GM21515 (cell line): ENCODE data around the gene SLC13A2.
"Not testable (repeated sequence)": the region's sequence is repeated elsewhere in the genome, so short reads cannot be mapped to it uniquely, and the experiment has no call there.

Experiments
- ATAC-seq: cut with Tn5 transposase; IDR thresholded peaks from one replicate; pipeline ENCODE4 v1.9.1; 2021; ENCODE audit not compliant: unreplicated experiment

Gene SLC13A2

GRCh38 chr17:28511858-28512461, 38.5 kb downstream of the SLC13A2 start:
- no peak for ATAC-seq

- no peak for ATAC-seq
Observed at GRCh38 chr17:28513476-28513875, 40.0 kb downstream of the SLC13A2 start.

GRCh38 chr17:28514561-28515002, 41.1 kb downstream of the SLC13A2 start:
- no peak for ATAC-seq

- ATAC-seq, result no peak
Observed at GRCh38 chr17:28515518-28515917, 42.1 kb downstream of the SLC13A2 start.

- ATAC-seq, result no peak
Observed at GRCh38 chr17:28518132-28518531, 44.7 kb downstream of the SLC13A2 start.

GRCh38 chr17:28518578-28518977, 45.1 kb downstream of the SLC13A2 start:
- no peak for ATAC-seq

DNA sequence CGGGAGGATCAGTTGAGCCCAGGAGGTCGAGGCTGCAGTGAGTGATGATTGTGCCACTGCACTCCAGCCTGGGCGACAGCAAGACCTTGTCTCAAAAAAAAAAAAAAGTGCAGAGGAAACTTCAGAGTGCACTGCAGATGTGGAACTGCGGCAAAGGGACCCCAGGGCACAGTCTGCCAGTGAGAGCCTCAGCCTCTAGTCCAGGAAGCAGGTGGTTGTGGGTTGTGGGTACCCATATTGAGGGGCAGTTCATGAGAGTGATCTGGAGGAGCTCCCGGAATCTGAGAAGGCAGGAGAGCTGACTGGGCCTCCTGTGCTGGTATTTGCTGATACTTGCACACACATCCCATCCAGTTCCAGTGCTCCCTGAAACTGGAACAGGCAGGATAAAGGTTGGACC, 45.8 kb downstream of the SLC13A2 start:
- no peak for ATAC-seq

DNA sequence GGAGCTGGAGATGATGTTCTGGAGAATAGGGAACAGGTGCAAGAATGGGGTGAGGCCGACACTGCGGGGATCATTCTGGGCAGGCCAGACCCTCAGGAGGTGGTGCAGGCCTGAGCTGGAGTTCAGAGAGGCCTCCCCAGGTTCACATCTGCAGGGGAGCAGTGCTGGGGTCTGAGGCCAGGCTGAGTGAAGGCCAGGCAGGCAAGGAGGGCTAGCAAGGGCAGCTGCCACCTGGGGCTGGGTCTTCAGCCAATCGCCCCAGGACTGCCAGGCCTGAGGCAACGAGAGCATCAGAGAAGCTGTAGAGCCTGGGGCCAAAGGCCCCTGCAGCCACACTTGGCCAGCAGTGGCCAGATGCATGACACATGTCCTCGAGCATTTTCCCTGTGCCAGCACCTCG, 47.2 kb downstream of the SLC13A2 start:
- no peak for ATAC-seq

DNA sequence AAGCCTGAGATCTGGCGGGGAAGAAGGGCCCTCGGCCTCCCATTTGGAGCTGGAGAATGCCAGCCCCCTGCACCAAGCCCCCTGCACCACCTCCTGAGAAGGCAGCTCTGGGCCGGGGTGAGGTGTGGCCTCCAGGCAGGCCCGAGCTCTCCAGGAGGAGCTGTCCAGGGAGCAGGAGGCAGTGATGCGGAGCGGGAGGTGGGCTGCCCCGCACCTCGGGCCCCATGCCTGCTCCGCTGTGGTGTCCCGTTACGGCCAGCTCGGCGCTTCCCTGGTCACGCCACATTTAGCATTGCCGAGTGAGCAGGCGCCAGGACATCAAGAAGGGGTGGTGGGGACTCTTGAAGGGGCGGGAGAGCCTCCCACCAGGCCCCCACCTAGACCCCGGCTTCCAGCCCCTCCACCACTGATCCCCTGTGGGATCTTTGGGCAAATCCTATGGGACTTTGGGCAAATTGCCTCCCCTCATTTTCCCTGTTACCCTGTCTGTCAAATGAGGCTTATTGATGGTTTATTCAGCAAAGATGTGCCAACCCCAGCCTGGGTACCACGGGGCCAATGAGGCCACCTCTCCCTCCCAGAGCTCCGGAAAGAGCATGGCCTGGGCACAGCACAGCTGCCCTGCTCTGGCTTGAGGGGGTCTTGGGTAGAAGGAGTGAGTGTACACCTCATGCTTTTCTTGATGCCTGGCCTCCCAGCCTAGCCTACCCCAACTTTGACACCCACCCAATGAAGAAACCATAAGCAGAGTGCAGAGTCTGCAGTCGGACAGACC, 48.1 kb downstream of the SLC13A2 start:
- no peak for ATAC-seq

DNA sequence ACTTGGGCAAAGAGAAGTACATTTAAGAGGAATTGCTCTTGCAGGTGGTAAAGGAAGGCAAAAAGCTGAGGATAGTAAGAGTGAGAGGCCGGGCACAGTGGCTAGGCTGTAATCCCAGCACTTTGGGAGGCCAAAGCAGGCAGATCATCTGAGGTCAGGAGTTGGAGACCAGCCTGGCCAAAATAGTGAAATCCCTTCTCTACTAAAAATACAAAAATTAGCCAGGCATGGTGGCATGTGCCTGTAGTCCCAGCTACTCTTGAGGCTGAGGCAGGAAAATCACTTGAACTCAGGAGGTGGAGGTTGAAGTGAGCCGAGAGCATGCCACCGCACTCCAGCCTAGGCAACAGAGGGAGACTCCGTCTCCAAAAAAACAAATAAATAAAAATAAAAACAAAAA, 48.8 kb downstream of the SLC13A2 start:
- ATAC-seq, result not testable (repeated sequence)

- no peak for ATAC-seq
Observed at GRCh38 chr17:28523186-28523585, 49.7 kb downstream of the SLC13A2 start.

GRCh38 chr17:28523876-28524275, 50.4 kb downstream of the SLC13A2 start:
- no peak for ATAC-seq

DNA sequence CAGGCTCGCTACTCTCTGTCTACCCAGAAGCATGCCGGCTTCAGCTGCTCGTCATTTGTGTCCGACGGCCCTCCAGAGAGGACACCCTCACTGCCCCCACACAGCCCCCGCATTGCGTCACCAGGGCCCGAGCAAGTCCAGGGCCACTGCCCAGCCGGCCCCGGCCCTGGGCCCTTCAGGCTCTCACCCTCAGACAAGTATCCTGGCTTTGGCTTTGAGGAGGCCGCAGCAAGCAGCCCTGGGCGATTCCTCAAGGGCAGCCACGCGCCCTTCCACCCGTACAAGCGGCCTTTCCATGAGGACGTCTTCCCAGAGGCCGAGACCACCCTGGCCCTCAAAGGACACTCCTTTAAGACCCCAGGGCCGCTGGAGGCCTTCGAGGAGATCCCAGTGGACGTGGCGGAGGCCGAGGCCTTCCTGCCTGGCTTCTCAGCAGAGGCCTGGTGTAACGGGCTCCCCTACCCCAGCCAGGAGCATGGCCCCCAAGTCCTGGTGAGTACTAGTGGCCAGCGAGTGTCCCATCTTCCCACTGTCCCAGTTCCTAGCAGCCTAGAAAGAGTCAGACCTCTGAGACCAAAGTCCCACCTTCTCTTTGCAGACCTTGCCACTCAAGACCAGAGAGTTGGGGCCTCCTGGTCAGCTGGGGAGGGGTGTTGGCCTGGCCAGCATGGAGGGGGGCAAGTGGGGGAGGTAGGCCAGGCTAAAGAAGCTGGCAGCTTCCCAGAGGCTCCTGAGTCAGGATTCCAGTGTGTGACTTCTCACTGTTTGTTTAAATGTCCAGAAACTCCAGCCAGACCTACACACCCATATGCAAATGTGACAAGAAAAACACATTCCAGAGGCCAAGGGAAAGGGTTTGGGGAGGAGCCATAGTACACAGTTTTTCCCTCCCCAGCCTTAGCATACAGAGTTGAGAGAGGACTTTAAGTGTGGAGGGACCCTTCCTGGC, 51.3 kb downstream of the SLC13A2 start:
- ATAC-seq, result no peak

DNA sequence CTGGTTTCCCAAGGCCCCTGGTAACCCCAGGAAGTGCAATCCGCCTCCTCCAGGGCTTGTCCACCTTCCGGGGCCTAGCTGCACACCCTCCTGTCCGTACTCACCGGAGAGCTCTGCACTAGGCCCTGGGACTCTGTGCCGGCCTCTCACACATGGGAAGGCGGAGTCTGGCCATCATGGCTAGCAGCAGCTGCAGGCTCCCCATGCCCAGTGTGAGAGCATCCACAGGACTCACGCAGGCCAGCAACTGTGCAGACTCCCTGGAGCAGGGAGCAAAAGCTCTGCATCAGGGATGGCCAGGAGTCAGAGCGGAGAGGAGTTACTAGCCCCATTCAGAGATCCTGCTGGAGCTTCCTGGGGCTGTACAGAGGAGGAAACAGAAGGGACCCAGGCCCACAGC, 52.9 kb downstream of the SLC13A2 start:
- no peak for ATAC-seq

- no peak for ATAC-seq
Observed at GRCh38 chr17:28527181-28527681, 53.8 kb downstream of the SLC13A2 start.

DNA sequence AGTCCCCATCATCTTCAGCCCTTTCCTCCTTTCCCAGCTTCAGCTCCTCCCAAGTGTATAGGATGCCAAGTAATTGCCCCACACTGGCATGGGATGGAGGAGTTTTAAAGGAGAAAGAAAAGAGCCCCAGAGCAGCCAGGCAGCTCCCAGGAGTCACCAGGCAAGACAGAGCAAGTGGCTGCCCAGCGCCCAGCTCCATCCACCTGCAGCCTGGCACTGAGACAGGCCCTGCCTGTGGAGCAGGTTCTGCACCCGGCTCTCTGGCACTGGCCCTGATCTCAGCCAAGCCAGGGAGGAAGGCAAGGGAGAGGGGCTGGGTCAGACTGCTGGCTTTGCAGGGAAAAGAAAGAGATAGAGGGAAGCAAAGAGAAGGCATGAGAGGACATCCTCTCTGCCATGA, 54.4 kb downstream of the SLC13A2 start:
- no peak for ATAC-seq

DNA sequence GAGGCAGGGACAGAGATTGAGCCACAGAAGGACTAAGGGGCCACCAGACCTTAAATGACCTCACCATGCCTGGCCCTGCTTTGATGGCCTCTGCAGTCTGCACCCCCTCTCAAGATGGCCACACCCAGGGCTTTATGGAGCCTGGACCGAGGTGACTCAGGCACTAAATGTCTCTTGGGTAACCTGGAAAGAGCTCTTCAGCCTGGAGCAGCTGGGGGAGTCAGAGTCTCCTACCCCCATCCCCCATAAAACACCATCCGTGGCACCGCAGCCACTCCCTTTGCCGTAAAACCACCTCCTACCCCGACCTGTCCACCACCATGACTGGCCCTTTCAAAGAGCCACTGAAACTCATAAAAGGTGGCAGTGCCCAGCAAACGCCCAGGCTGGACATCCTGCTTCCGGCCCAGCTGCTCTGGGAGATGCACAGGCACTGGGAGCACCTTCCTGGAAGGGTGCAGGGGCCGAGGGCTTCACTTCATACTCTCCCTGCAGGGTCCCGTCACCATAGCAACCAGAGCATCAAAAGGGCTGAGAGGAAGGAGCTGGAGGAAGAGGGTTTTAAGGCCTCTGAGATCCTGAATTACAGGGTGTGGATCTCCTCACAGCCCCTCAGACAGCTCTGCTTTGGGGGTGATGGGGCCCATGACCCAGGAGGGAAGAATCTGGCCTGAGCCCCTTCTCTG, 55.0 kb downstream of the SLC13A2 start:
- no peak for ATAC-seq

GRCh38 chr17:28529013-28529400, 55.6 kb downstream of the SLC13A2 start:
- ATAC-seq, result no peak

DNA sequence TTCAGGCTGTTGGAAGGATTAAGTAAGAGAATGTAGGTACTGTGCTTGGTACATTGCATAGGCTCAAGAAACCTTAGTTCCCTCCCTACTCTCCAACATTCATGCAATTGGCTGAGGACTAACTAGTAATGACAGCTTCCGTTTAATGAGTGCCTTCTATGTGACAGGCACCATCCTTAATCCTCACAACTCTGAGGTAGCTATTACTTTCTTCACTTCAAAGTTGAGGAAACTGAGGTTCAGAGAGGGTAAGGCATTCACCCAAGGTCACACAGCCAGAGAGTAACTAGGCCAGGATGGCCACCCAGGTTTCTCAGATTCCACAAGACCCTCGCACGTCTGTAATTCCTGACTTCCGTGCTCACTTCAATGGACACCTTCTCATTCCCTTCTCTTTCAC, 56.8 kb downstream of the SLC13A2 start:
- no peak for ATAC-seq

DNA sequence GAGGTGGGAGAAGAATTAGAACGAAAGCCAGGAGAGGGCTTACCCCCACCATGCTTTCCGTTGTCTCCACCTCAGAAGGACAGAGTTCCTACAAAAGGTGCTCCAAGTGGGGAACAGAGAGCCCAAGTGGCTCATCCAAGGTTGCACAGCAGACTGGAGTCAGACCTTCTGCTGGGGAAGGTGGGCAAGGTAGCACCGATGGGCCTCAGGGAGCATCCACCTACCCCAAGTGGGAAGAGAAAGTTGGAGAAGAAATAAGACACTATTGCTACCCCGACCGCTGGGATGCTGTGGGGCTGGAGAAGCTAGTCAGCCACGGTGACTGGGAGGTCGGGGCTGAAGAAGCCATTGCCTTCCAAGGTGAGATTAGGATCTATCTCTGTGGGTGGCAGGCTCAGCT, 57.5 kb downstream of the SLC13A2 start:
- ATAC-seq, result no peak
